VCaP (cell line): ENCODE results near the gene EPHB1.
"Not testable (repeated sequence)": the region's sequence is repeated elsewhere in the genome, so short reads cannot be mapped to it uniquely, and the experiment has no call there.

Source experiments
- H3K27ac ChIP-seq: fragments of 450-650 bp; 2 replicates; pipeline ENCODE4 v1.5.1; 2017
- TF ChIP-seq, protein P1 (sequence below): fragments of 450-650 bp; conservative IDR thresholded peaks from 2 replicates; pipeline ENCODE4 v1.5.1; 2017; ENCODE audit warnings: mild to moderate bottlenecking, moderate library complexity

EPHB1 gene

DNA sequence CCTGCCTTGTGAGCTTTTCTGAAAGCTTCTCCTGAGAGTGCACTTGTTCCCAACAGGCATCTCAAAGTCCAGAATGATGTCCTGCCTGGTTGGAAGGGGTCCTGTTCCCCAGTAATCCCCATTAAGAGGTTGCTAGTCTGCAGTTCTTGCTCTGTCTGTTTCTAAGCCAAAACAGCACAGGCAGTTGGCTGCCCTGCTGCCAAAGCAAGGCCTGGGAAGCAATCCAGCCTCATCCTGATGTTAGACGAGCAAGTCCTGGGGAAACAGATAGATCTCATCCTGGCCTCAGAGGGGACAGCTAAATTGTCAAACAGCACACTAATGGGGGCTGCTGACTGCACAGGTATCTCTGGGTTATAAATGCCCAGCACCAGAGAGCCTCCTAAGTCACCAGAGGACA, 198.0 kb downstream of the EPHB1 start:
- TF ChIP-seq, protein P1, sequence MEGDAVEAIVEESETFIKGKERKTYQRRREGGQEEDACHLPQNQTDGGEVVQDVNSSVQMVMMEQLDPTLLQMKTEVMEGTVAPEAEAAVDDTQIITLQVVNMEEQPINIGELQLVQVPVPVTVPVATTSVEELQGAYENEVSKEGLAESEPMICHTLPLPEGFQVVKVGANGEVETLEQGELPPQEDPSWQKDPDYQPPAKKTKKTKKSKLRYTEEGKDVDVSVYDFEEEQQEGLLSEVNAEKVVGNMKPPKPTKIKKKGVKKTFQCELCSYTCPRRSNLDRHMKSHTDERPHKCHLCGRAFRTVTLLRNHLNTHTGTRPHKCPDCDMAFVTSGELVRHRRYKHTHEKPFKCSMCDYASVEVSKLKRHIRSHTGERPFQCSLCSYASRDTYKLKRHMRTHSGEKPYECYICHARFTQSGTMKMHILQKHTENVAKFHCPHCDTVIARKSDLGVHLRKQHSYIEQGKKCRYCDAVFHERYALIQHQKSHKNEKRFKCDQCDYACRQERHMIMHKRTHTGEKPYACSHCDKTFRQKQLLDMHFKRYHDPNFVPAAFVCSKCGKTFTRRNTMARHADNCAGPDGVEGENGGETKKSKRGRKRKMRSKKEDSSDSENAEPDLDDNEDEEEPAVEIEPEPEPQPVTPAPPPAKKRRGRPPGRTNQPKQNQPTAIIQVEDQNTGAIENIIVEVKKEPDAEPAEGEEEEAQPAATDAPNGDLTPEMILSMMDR, result no peak
- H3K27ac ChIP-seq, result no peak overlapping the region

DNA sequence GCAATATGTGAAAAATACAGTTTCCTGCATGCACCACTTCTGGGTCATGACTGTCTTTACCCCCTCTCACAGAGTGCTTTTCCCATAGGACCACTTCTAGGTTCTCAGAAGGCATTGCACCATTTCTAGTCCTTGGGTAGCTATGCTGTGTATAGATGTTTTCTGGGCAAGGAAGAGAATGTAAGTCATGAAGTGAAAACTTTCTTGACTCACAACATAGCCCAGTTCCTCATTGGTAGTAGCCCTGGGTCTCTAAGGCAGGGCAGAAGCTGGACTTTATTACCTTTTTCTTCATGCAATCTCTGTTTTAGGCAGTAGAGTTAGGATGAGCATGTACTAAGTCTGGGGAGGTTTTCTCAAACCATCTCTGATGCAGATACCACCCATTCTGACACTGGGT, 203.1 kb downstream of the EPHB1 start:
- TF ChIP-seq, protein P1, result no peak
- H3K27ac ChIP-seq, result no peak overlapping the region

DNA sequence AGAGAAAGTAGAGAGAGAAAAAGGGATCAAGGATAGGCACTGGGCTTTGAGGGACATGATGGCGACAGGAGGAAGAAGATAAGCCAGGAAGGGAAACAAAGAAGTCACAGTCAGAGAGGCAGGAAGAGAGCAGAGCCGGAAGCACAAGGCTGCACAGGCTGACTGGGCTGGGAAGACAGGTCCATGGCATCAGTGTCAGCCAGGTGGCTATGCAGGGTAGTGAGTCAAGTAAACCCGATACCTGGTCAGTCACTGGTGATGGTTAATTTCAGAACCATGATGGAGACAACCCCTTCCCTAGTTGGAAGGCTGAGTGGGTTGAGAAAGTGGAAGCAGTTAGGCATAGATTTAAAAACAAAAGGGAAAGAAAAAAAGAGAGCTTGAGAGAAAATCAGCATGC, 203.8 kb downstream of the EPHB1 start:
- TF ChIP-seq, protein P1, result no peak
- H3K27ac ChIP-seq, result no peak overlapping the region

DNA sequence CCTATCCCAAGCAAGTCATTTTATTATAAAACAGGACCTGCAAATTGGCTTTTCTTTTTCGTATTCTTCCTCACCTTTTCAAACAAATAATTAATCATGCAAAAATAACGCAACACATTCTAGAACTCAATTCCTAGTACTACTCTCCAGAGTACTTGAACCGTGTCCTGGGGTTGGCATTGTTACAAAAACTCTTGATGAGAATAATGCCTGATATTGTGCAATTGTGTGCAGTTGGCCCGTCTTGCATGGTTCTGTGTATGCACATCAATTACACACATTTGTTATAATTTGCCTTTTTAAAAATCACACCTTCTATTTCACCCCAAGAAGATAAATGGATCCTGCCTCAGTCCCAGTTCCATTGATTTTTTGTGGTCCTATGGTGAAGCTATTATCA, 205.4 kb downstream of the EPHB1 start:
- TF ChIP-seq, protein P1, result no peak
- H3K27ac ChIP-seq, result no peak overlapping the region

DNA sequence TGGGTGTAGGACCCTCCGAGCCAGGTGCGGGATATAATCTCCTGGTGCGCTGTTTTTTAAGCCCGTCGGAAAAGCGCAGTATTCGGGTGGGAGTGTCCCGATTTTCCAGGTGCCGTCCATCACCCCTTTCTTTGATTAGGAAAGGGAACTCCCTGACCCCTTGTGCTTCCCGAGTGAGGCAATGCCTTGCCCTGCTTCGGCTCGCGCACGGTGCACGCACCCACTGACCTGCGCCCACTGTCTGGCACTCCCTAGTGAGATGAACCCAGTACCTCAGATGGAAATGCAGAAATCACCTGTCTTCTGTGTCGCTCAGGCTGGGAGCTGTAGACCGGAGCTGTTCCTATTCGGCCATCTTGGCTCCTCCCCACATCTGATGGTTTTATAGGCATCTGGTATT, 210.6 kb downstream of the EPHB1 start:
- H3K27ac ChIP-seq, result not testable (repeated sequence)

DNA sequence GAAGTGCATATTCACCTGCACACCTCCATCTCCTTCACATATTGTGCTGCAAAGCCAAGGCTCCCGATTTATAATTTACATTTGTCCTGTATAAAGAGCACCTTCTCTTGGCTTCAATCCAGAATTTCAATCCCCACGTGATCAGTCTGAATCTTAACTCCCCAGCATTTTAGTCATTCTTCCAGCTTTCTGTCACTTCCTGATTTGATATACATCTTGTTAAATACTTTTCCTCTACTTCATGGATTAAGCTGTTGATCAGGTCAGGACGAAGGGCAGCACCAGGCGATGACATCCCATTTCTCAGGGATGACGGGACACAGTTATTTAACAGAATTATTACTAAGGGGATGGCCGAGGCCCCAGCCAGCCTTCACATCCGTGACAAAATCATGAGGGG, 212.5 kb downstream of the EPHB1 start:
- no peak overlapping the region for H3K27ac ChIP-seq
- TF ChIP-seq, protein P1, result no peak

DNA sequence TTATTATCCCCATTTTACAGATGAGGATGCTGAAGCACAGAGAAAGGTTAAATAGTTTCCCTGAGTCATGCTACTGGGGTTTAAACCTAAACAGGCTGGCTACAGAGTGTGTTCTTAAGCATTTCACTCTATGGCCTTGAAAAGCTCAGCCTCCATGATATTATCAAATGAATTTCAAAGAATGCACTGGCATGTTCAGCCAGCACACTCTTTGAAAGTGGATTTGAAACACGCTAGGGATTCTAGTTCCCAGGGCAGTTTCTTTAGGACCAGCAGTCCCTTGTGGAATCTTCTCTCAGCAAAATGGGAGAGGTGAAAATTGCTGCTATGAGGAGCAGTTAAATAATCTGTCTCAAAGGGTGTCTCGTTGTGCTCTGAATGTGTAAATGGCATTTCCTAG, 213.3 kb downstream of the EPHB1 start:
- TF ChIP-seq, protein P1, result no peak
- no peak overlapping the region for H3K27ac ChIP-seq

DNA sequence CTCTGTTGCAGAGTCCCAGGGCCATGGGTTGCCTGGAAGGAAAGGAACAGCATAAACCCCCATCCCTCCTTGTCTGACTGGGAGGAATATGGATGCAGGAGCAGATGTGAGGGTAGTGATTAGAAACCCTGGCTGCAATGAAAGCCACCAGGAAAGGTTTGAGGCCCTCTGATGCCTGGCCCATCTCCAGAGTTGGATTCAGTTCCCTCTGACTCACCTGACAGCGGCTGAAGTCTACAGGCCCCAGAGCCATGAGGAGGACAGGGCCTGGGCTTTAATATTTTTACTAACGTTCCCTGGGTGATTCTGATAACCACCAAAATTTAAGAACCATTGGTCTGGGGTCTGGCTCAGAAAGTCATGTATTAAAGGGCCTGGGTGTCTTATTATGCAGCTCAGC, 214.0 kb downstream of the EPHB1 start:
- no peak overlapping the region for H3K27ac ChIP-seq
- TF ChIP-seq, protein P1, result no peak
